GM21529 (cell line): ENCODE data around the gene EPHA6.

Experiments
- ATAC-seq: cut with Tn5 transposase; IDR thresholded peaks from one replicate; pipeline ENCODE4 v1.9.1; 2021; ENCODE audit not compliant: unreplicated experiment

The EPHA6 gene

GRCh38 chr3:97138914-97139541 is 324.6 kb downstream of the EPHA6 start:
- ATAC-seq: peak; percentile 51

- ATAC-seq: no peak
Measured at GRCh38 chr3:97148931-97149330, 334.5 kb downstream of the EPHA6 start.

GRCh38 chr3:97161169-97161568 is 346.8 kb downstream of the EPHA6 start:
- ATAC-seq: no peak

GRCh38 chr3:97177242-97177641 is 362.8 kb downstream of the EPHA6 start:
- no peak for ATAC-seq

GRCh38 chr3:97181704-97182103 is 367.3 kb downstream of the EPHA6 start:
- no peak for ATAC-seq

- no peak for ATAC-seq
Measured at GRCh38 chr3:97187771-97188170, 373.4 kb downstream of the EPHA6 start.

GRCh38 chr3:97189835-97190234 is 375.4 kb downstream of the EPHA6 start:
- no peak for ATAC-seq

GRCh38 chr3:97197083-97197482 is 382.7 kb downstream of the EPHA6 start:
- no peak for ATAC-seq

GRCh38 chr3:97197830-97198229 is 383.4 kb downstream of the EPHA6 start:
- ATAC-seq: no peak

GRCh38 chr3:97200387-97200786 is 386.0 kb downstream of the EPHA6 start:
- ATAC-seq: no peak

- no peak for ATAC-seq
Measured at GRCh38 chr3:97201814-97202213, 387.4 kb downstream of the EPHA6 start.

- no peak for ATAC-seq
Measured at GRCh38 chr3:97228966-97229365, 414.6 kb downstream of the EPHA6 start.

- ATAC-seq: no peak
Measured at GRCh38 chr3:97230486-97230885, 416.1 kb downstream of the EPHA6 start.

- ATAC-seq: no peak
Measured at GRCh38 chr3:97232393-97233034, 418.1 kb downstream of the EPHA6 start.

GRCh38 chr3:97235179-97235578 is 420.8 kb downstream of the EPHA6 start:
- no peak for ATAC-seq

GRCh38 chr3:97235611-97236315 is 421.4 kb downstream of the EPHA6 start:
- no peak for ATAC-seq

GRCh38 chr3:97241417-97241816 is 427.0 kb downstream of the EPHA6 start:
- ATAC-seq: no peak

GRCh38 chr3:97245201-97245910 is 431.0 kb downstream of the EPHA6 start:
- ATAC-seq: no peak

- no peak for ATAC-seq
Measured at GRCh38 chr3:97256060-97256459, 441.7 kb downstream of the EPHA6 start.

- ATAC-seq: no peak
Measured at GRCh38 chr3:97257942-97258697, 443.7 kb downstream of the EPHA6 start.

GRCh38 chr3:97259263-97259662 is 444.9 kb downstream of the EPHA6 start:
- no peak for ATAC-seq
